Breast epithelium (tissue), 3 donors: Measurements from ENCODE around the gene TGFA.

Source experiments
- POLR2A ChIP-seq: fragments of 450-650 bp; IDR thresholded peaks from one replicate; pipeline ENCODE4 v1.6.1; 2016; ENCODE audit warnings: antibody characterized with exemption, mild to moderate bottlenecking, moderate library complexity
- POLR2AphosphoS5 ChIP-seq, 3 donors: sonication (generic); formaldehyde crosslinking; IDR thresholded peaks; one replicate each; pipeline ENCODE4 v1.6.1; 2017; ENCODE audit warnings: antibody characterized with exemption in 3 of 3
- TF ChIP-seq, protein P1 (sequence below), 3 donors: fragments of 450-650 bp; IDR thresholded peaks; one replicate each; pipeline ENCODE4 v1.5.1; 2016 to 2017; ENCODE audit warnings: antibody characterized with exemption in 3 of 3, mild to moderate bottlenecking in 3 of 3, moderate library complexity in 3 of 3

DNA sequence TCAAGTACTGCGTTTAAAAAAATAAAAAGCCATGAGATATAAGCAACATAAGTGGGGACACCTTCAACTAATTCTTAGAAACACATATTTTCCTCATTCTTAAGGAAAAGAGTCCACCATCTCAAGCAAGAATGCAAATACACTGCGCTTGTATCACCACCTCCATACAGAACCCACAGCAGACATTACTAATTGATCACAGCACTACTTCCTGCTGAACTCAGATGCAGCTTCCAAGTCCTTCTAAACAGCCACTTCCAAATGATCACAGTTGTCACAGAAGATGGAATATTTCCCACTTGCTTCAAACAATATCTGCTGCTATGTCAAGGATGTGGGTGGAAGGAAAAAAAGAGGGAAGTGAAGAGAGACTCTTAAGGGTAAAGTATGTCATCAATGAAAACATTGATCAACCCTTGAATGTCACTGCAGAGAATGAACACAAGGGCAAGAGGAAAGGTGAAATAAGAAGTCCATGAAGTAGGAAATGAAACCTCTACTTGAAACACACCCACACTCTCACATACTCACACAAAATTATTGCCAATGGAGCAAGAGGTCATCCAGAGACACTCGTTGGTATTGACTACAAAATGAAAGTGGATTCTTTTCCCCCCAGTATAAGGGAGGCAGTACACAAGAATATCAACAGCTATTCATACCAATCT lies 22.1 kb downstream of the TGFA start:
- TF ChIP-seq POLR2AphosphoS5 (IDR thresholded peaks at IDR 0.05), result no peak
- TF ChIP-seq, protein P1, sequence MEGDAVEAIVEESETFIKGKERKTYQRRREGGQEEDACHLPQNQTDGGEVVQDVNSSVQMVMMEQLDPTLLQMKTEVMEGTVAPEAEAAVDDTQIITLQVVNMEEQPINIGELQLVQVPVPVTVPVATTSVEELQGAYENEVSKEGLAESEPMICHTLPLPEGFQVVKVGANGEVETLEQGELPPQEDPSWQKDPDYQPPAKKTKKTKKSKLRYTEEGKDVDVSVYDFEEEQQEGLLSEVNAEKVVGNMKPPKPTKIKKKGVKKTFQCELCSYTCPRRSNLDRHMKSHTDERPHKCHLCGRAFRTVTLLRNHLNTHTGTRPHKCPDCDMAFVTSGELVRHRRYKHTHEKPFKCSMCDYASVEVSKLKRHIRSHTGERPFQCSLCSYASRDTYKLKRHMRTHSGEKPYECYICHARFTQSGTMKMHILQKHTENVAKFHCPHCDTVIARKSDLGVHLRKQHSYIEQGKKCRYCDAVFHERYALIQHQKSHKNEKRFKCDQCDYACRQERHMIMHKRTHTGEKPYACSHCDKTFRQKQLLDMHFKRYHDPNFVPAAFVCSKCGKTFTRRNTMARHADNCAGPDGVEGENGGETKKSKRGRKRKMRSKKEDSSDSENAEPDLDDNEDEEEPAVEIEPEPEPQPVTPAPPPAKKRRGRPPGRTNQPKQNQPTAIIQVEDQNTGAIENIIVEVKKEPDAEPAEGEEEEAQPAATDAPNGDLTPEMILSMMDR (IDR thresholded peaks at IDR 0.05), result no peak
- TF ChIP-seq POLR2A, result no peak
